Neutrophil (primary cell): Measurements from ENCODE around the gene TMPRSS2.
A peak's percentile ranks its signal among the peaks of the same experiment; 100 is the strongest.
"Not testable (repeated sequence)": the region's sequence is repeated elsewhere in the genome, so short reads cannot be mapped to it uniquely, and the experiment has no call there.

Source experiments
- H3K27ac ChIP-seq: fragments of 200-600 bp; sonication (generic); 2 replicates; pipeline ENCODE4 v1.5.1; 2016; ENCODE audit warnings: mild to moderate bottlenecking, moderate library complexity
- H3K27me3 ChIP-seq: fragments of 200-600 bp; sonication (generic); 2 replicates; pipeline ENCODE4 v1.6.0; 2016; ENCODE audit warnings: mild to moderate bottlenecking
- H3K36me3 ChIP-seq: fragments of 200-600 bp; sonication (generic); 2 replicates; pipeline ENCODE4 v1.5.1; 2017
- H3K4me1 ChIP-seq, 2 experiments: fragments of 200-600 bp in 1 of 2; sonication (generic) in 1 of 2; 1 replicate in 1 of 2; 2 replicates in 1 of 2; pipeline versions ENCODE4 v1.5.1 to v1.6.1; 2013 to 2016; ENCODE audit warnings: low read depth in 1 of 2, low read length in 1 of 2, mild to moderate bottlenecking in 1 of 2, moderate library complexity in 1 of 2; ENCODE audit not compliant: control insufficient read depth in 1 of 2, insufficient read depth in 1 of 2
- H3K4me3 ChIP-seq, 2 experiments: fragments of 200-600 bp in 1 of 2; sonication (generic) in 1 of 2; 1 replicate in 1 of 2; 2 replicates in 1 of 2; pipeline ENCODE4 v1.5.1; 2013 to 2016; ENCODE audit warnings: low read depth in 1 of 2, low read length in 1 of 2, mild to moderate bottlenecking in 1 of 2, moderate library complexity in 1 of 2
- H3K9me3 ChIP-seq: fragments of 200-600 bp; sonication (generic); 2 replicates; pipeline ENCODE4 v1.5.1; 2016
- TF ChIP-seq, protein P1 (sequence below): fragments of 200-600 bp; sonication (generic); IDR thresholded peaks from 2 replicates; pipeline ENCODE4 v1.5.1; 2016; ENCODE audit warnings: antibody characterized with exemption

Gene TMPRSS2

DNA sequence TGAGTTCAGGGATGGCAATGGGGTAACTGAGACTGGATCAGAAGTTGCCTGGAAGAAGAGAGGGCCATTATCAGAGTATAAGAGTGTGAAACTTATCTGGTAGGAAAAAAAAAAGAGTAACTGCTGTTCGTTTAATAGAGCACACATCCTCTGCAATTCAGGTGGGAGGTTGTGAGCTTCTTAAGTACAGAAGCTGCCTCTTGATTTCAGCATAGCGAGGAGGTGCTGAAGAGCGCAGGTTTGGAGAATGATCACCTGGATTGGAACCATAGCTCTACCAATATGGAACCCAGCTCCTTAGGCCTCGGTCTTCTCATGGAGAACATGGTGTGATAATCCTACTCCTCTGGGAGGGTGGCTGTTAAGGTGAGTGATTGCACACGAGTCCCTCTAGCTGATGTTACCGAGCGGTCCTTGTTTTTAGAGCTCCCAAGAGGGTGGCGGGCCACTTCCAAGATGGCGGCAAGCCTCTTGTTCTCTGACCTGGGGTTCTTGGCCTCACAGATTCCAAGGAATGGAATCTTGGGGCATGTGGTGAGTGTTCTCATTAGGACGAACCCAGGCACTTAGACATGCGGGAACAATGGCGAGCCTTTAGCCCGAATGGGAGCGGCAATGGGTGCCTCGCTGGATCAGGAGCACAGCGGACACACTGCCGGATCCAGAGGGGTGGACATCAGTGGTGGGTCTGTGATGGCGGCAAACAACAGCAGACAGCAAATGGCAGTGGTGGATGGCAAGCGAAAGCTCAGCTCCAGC is 85.2 kb downstream of the TMPRSS2 start:
- Histone ChIP-seq H3K27me3 (peaks cover 19% of the 10 kb centered on the region), H3K36me3 (no peaks in the 10 kb centered on the region), H3K27ac (no peak overlapping the region), H3K4me3 (no peak overlapping the region), H3K4me1 (peaks cover 47 to 49% of the 10 kb centered on the region in 2 experiments), H3K9me3 (no peaks in the 10 kb centered on the region)
- TF ChIP-seq, protein P1, sequence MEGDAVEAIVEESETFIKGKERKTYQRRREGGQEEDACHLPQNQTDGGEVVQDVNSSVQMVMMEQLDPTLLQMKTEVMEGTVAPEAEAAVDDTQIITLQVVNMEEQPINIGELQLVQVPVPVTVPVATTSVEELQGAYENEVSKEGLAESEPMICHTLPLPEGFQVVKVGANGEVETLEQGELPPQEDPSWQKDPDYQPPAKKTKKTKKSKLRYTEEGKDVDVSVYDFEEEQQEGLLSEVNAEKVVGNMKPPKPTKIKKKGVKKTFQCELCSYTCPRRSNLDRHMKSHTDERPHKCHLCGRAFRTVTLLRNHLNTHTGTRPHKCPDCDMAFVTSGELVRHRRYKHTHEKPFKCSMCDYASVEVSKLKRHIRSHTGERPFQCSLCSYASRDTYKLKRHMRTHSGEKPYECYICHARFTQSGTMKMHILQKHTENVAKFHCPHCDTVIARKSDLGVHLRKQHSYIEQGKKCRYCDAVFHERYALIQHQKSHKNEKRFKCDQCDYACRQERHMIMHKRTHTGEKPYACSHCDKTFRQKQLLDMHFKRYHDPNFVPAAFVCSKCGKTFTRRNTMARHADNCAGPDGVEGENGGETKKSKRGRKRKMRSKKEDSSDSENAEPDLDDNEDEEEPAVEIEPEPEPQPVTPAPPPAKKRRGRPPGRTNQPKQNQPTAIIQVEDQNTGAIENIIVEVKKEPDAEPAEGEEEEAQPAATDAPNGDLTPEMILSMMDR = no peak

DNA sequence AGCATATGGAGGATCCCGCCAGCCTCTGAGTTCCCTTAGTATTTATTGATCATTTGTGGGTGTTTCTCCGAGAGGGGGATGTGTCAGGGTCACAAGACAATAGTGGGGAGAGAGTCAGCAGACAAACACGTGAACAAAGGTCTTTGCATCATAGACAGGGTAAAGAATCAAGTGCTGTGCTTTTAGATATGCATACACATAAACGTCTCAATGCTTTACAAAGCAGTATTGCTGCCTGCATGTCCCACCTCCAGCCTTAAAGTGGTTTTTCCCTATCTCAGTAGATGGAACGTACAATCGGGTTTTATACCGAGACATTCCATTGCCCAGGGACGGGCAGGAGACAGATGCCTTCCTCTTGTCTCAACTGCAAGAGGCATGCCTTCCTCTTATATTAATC is 87.0 kb downstream of the TMPRSS2 start:
- not testable (repeated sequence) for H3K9me3 ChIP-seq, H3K36me3 ChIP-seq, H3K27me3 ChIP-seq
- Histone ChIP-seq H3K27ac (peak overlapping the region; percentile 76), H3K4me3 (peak overlapping the region in 1 of 2 experiments; percentile 71), H3K4me1 (peaks cover 39% of the 10 kb centered on the region in 2 experiments)

DNA sequence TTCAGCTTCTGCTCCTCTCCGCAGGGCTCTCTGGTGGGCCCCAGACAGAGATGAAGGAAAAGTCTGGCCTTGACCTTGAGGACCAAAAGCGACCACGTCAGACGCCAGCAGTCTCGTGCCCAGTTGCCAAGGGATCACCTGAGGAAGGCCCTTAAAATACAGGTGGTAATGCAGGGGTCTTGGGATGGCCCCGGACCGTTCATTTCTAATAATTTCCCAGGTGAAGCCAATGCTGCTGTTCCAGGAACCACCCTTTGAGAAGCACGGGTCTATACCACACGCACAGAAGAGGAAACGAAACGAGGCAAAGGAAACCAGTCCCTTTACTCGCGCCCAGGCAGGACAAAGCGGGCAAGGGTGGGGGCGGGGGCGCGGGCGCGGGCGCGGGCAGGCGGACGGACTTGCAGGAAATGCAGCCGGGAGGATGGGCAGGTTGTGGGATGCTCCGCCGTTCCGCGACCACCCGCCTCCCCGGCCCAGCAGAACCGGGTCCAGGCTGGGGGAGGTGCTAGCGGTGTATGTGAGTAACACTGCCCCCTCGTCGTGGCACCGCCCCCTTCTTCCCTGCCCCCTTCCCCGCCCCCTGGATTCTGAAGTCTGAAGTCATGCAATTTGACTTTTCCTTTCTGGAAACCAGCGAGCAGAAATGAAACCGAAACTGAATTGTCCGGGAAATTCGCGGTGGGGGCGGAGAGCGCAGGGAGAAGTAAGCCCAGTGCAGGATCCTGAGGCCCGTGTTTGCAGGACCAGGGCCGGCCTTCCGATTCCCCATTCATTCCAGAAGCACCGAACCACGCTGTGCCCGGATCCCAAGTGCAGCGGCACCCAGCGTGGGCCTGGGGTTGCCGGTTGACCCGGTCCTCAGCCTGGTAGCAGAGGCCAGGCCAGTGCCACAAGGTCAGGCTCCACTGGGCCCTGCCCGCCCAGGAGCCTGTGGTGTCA is 87.8 kb downstream of the TMPRSS2 start:
- Histone ChIP-seq H3K4me1 (peaks cover 33 to 34% of the 10 kb centered on the region in 2 experiments), H3K27me3 (no peaks in the 10 kb centered on the region), H3K4me3 (peak overlapping the region; percentile 71 to 73), H3K9me3 (no peaks in the 10 kb centered on the region), H3K27ac (peak overlapping the region; percentile 76), H3K36me3 (no peaks in the 10 kb centered on the region)
- TF ChIP-seq, protein P1 = no peak

DNA sequence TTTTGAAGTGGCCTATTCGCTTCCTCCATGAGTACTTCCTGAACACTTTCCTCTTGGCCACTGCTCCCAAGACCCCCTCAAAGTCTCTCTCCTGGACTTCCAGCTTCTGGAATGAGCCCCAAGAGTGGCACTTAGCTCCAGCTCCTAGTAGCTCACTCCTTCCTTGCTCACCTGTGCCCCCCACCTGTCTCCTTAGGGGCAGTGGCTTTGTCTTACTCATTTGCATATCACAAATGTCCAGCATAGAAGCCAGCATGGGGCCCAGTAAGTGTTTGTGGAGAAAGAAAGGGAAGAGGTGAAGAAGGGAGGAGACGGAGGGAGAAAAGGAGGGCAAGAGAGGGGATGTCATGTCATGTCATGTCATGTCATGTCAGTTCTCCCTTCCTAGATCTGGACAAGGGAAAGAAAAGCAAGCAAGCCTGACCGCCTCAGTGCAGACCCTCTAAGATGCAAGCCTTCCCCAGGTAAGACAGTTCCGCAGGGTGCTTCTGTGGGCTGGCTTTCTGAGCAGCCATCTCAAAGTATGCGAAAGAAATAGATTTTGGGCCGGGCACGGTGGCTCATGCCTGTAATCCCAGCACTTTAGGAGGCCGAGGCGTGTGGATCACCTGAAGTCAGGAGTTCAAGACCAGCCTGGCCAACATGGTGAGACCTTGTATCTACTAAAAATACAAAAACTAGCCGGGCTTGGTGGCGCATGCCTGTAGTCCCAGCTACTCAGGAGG is 88.8 kb downstream of the TMPRSS2 start:
- Histone ChIP-seq H3K9me3 (no peaks in the 10 kb centered on the region), H3K27me3 (no peaks in the 10 kb centered on the region), H3K4me3 (no peak overlapping the region), H3K36me3 (no peaks in the 10 kb centered on the region), H3K4me1 (peaks cover 33 to 34% of the 10 kb centered on the region in 2 experiments), H3K27ac (peak overlapping the region; percentile 76)
- TF ChIP-seq, protein P1 = no peak

DNA sequence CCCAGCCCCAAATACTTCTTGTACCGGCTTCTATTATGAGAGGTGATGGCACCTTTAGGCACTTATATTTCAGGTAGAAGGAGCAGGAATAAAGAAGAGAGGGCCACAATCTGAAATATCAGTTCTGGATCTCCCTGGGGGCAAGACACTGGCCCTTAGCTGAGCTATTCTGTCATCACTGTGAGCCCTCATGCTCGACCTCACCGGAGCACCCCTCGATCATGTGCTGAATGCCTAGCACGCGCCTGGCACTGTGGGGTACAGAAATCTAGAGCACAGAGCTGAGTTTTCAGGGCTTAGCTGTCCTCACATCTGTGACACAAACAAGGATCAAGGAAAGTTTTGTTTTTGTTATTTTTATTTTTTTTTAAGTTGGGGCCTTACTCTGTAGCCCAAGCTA is 89.6 kb downstream of the TMPRSS2 start:
- Histone ChIP-seq H3K4me3 (no peak overlapping the region), H3K36me3 (no peaks in the 10 kb centered on the region), H3K4me1 (peaks cover 27% of the 10 kb centered on the region in 2 experiments), H3K27ac (peak overlapping the region; percentile 76), H3K9me3 (no peaks in the 10 kb centered on the region), H3K27me3 (no peaks in the 10 kb centered on the region)
- TF ChIP-seq, protein P1 = no peak

DNA sequence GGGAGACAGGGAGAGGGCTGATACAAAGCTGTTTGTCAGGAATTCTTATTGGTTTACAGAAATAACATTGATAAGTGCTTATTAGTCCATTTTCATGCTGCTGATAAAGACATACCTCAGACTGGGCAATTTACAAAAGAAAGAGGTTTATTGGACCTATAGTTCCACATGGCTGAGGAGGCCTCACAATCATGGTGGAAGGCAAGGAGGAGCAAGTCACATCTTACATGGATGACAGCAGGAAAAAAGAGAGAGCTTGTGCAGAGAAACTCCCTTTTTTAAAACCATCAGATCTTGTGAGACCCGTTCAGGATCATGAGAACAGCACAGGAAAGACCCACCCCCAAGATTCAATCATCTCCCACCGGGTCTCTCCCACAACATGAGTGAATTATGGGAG is 90.5 kb downstream of the TMPRSS2 start:
- not testable (repeated sequence) for H3K9me3 ChIP-seq, H3K4me3 ChIP-seq, H3K27ac ChIP-seq, H3K27me3 ChIP-seq, H3K36me3 ChIP-seq
- peaks cover 22 to 23% of the 10 kb centered on the region in 2 experiments for H3K4me1 ChIP-seq
